Mucosa of stomach (tissue), 1 donor: ENCODE data around the gene CAMTA1.

Experiments used
- H3K27me3 ChIP-seq: one replicate; pipeline ENCODE4 v1.7.0; 2013; ENCODE audit warnings: mild to moderate bottlenecking, low read length; ENCODE audit not compliant: control insufficient read depth, insufficient read depth
- H3K36me3 ChIP-seq: one replicate; pipeline ENCODE4 v1.7.0; 2013; ENCODE audit warnings: low read length; ENCODE audit not compliant: control insufficient read depth, insufficient read depth
- H3K4me1 ChIP-seq: one replicate; pipeline ENCODE4 v1.7.0; 2013; ENCODE audit warnings: mild to moderate bottlenecking, low read length; ENCODE audit not compliant: control insufficient read depth, insufficient read depth
- H3K4me3 ChIP-seq: one replicate; pipeline ENCODE4 v1.7.0; 2013; ENCODE audit warnings: low read length
- H3K9ac ChIP-seq: one replicate; pipeline ENCODE4 v1.7.0; 2013; ENCODE audit warnings: mild to moderate bottlenecking, low read length, moderate library complexity
- H3K9me3 ChIP-seq: one replicate; pipeline ENCODE4 v1.7.0; 2013; ENCODE audit warnings: mild to moderate bottlenecking, low read length, moderate library complexity; ENCODE audit not compliant: control insufficient read depth
- donor health status: Pancreatic carcinoma.

Gene CAMTA1

DNA sequence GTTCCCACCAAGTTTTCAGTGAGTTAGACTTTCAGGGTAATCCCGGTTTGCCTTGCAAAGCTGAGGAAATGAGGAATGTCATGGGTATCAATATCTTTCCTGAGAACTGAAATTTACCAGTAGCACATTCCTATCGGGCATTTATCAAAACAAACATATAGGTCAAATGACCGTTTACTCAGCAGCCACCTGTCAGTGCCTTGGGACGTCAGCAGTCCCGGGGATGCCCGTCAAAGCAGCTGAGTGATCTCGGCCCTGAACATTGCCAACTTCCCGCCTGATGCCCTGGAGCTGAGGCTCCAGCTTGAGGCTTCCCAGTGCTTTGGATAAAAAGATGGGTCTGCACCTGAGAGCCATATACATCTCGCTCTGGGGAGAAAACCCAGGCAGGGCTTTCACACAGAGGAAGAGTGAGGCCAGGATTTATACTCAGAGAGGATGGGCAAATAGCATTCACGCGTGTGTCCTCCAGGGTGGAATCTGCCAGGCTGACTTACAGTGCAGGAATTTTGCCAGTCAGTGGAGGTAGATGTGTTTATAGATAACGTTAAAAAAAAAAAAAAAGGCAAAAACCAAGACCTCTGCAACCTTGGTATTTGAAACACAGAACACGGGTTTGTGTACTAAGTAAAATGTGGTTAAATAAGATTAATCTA lies 550.1 kb downstream of the CAMTA1 start:
- peaks cover 7% of the 10 kb centered on the region for H3K27me3 ChIP-seq
- no peaks in the 10 kb centered on the region for H3K9me3 ChIP-seq
- no peaks in the 10 kb centered on the region for H3K4me1 ChIP-seq
- no peak overlapping the region for H3K4me3 ChIP-seq
- no peak overlapping the region for H3K9ac ChIP-seq
- no peaks in the 10 kb centered on the region for H3K36me3 ChIP-seq

- Histone ChIP-seq H3K4me1 (peaks cover 10% of the 10 kb centered on the region), H3K9ac (no peak overlapping the region)
Observed at GRCh38 chr1:7338439-7338838, 553.2 kb downstream of the CAMTA1 start.

DNA sequence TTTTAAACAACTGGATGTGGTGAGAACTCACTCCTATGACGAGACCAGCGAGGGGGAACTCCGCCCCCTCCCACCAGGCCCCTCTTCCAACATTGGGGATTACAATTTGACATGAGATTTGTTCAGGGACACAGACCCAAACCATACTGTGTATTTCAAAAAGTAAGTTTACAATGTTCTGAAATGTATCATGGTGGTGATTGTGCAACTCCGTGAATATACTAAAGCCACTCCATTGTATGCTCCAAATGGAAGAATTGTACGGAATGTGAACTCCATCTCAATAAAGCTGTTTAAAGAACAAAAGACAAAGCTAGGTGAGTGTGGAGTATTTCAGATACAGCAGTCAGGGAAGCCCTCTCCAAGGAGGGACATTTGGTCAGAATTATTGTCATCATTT lies 553.8 kb downstream of the CAMTA1 start:
- no peaks in the 10 kb centered on the region for H3K9me3 ChIP-seq
- H3K36me3 ChIP-seq: no peaks in the 10 kb centered on the region
- H3K27me3 ChIP-seq: no peaks in the 10 kb centered on the region
- H3K4me1 ChIP-seq: peaks cover 10% of the 10 kb centered on the region
- no peak overlapping the region for H3K4me3 ChIP-seq
- H3K9ac ChIP-seq: no peak overlapping the region

More at GRCh38 chr1:7338439-7338838, 553.2 kb downstream of the CAMTA1 start:
- H3K4me3 ChIP-seq: no peak overlapping the region
- H3K36me3 ChIP-seq: no peaks in the 10 kb centered on the region
- H3K9me3 ChIP-seq: no peaks in the 10 kb centered on the region
- peaks cover 1% of the 10 kb centered on the region for H3K27me3 ChIP-seq

DNA sequence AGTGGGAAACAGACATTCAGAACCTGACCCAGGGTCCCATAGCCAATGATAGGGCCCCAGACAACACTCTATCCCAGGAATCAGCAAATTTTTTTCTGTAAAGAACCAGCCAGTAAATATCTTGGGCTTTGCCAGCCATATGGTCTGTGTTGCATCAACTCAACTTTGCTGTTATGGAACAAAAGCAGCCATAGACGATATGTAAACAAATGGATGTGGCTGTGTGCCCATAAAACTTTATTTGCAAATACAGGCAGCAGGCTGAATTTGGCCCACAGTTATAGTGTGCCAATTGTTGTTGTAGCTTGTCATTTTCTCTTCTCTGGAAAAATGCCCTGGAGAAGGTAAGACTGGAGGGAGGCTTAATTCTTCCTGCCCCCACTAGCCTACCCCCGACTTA lies 554.7 kb downstream of the CAMTA1 start:
- H3K9ac ChIP-seq: no peak overlapping the region
- H3K27me3 ChIP-seq: no peaks in the 10 kb centered on the region
- no peaks in the 10 kb centered on the region for H3K9me3 ChIP-seq
- H3K4me1 ChIP-seq: peaks cover 10% of the 10 kb centered on the region
- H3K4me3 ChIP-seq: no peak overlapping the region
- H3K36me3 ChIP-seq: no peaks in the 10 kb centered on the region

GRCh38 chr1:7341145-7341905 lies 556.1 kb downstream of the CAMTA1 start:
- Histone ChIP-seq H3K9me3 (no peaks in the 10 kb centered on the region), H3K4me1 (peaks cover 10% of the 10 kb centered on the region), H3K36me3 (no peaks in the 10 kb centered on the region), H3K27me3 (no peaks in the 10 kb centered on the region), H3K4me3 (no peak overlapping the region), H3K9ac (no peak overlapping the region)

GRCh38 chr1:7343882-7344281 lies 558.6 kb downstream of the CAMTA1 start:
- Histone ChIP-seq H3K4me1 (peaks cover 10% of the 10 kb centered on the region), H3K4me3 (no peak overlapping the region), H3K9ac (no peak overlapping the region), H3K9me3 (no peaks in the 10 kb centered on the region), H3K36me3 (no peaks in the 10 kb centered on the region), H3K27me3 (no peaks in the 10 kb centered on the region)

- H3K27me3 ChIP-seq: no peaks in the 10 kb centered on the region
- H3K4me1 ChIP-seq: peaks cover 10% of the 10 kb centered on the region
- no peaks in the 10 kb centered on the region for H3K36me3 ChIP-seq
- no peak overlapping the region for H3K9ac ChIP-seq
- no peak overlapping the region for H3K4me3 ChIP-seq
- H3K9me3 ChIP-seq: no peaks in the 10 kb centered on the region
Observed at GRCh38 chr1:7344299-7344698, 559.0 kb downstream of the CAMTA1 start.

DNA sequence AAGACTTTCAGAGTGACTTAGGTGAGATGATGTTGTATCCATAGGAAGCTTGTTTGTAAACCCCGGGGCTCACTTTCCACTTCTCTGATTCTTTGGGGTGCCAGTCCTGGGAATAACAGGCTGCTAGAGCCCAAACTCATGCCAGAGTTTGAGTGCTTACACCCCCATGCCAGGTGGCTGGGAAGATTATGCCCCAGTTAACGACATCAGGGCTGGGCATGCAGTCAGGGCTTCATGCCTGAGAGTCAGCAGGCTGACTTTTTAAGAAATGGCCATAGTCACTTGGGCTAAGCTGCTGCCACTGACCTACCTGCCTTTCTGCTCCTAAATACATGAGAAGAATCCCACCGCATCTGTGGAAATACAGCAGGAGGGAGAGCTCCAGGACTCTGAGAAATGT lies 560.3 kb downstream of the CAMTA1 start:
- H3K4me1 ChIP-seq: peaks cover 10% of the 10 kb centered on the region
- H3K9me3 ChIP-seq: no peaks in the 10 kb centered on the region
- H3K36me3 ChIP-seq: no peaks in the 10 kb centered on the region
- H3K4me3 ChIP-seq: no peak overlapping the region
- no peak overlapping the region for H3K9ac ChIP-seq
- H3K27me3 ChIP-seq: no peaks in the 10 kb centered on the region

GRCh38 chr1:7346070-7346596 lies 560.9 kb downstream of the CAMTA1 start:
- no peak overlapping the region for H3K4me3 ChIP-seq
- no peaks in the 10 kb centered on the region for H3K9me3 ChIP-seq
- H3K36me3 ChIP-seq: no peaks in the 10 kb centered on the region
- no peaks in the 10 kb centered on the region for H3K27me3 ChIP-seq
- H3K4me1 ChIP-seq: peaks cover 6% of the 10 kb centered on the region
- no peak overlapping the region for H3K9ac ChIP-seq

DNA sequence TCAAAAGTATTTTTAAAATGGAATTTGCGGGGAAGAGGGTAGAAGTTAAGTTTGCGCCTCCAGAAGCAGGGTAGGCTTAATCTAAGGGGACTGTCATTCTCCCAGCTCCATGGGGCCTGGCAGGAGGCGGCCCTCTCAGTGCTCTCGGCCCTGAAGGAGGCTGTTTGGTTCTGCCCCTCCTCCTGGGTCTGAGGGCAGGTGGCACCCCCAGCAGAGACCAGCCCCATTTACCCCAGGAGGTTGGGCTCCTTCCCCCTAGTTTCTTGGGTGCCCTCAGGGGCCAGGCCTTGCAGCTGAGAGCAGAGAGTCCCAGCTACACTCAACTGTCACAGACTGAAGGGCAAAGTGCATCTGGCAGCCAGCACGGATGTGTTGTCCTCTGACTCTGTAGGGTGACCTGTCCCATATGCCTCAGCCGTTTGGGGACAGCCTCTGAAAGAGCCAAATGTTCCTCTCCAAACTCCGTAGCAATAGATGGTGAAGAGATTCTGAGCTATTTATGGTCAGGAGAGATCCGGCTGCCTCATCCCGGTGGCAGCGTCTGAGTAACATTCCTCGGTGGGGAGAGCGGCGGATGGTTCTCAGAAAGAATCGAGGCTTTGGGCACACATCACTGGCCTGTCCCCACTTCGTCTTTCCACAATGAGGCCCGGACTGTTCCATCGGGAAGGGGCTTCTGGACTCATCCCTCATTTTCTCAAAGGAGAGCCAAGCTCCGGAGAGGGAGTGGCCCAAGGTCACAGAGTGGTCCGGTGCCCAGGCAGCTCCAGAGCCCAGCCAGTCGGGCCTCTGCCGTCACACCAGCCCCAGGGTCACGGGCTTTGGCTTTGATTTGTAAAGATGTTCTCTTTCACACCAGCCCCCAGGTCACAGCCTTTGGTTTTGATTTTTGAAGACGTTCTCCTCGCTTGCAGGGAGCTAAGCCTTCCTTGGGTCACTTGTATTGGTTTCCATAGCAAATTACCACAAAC lies 561.6 kb downstream of the CAMTA1 start:
- H3K9me3 ChIP-seq: no peaks in the 10 kb centered on the region

GRCh38 chr1:7348073-7348472 lies 562.8 kb downstream of the CAMTA1 start:
- Histone ChIP-seq H3K9ac (no peak overlapping the region), H3K27me3 (no peaks in the 10 kb centered on the region), H3K4me1 (no peaks in the 10 kb centered on the region), H3K4me3 (no peak overlapping the region), H3K9me3 (no peaks in the 10 kb centered on the region), H3K36me3 (no peaks in the 10 kb centered on the region)

More for the DNA sequence above, 561.6 kb downstream of the CAMTA1 start:
- Histone ChIP-seq H3K27me3 (no peaks in the 10 kb centered on the region), H3K4me1 (no peaks in the 10 kb centered on the region), H3K4me3 (no peak overlapping the region), H3K36me3 (no peaks in the 10 kb centered on the region), H3K9ac (no peak overlapping the region)
